ENCODE data around the gene TMPRSS3. TPM values are rescaled to one million over a fixed set of nuclear protein-coding genes. Genes with fewer than 3 reads are reported as not detected.

The TMPRSS3 gene
- total RNA-seq, 1 donor from 2014 or later: not detected

DNA sequence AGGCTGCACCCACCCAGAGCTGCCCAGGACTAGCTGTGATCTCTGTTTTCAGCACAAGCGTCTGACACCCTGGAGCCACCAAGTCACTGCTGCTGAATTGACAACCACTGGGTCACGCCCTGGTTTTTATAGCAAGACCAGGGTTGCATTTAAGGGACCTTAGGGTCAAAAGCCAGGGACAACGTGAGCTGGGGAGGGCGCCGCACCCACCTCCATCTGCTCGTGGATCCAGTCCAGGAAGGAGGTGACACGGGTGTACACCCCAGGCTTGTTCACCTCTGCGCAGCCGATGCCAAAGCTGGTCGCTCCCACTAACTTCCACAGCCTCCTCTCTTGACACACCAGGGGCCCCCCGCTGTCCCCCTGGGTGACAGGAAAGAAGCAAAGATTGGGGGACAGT lies 20.3 kb downstream of the TMPRSS3 start:
- Mint-ChIP-seq H3K36me3 (ENCODE audit: low read depth) (no peaks in the 10 kb centered on the region), H3K4me1 (no peaks in the 10 kb centered on the region), H3K27me3 (ENCODE audit: low read depth) (no peaks in the 10 kb centered on the region), H3K9me3 (no peaks in the 10 kb centered on the region), H3K27ac (ENCODE audit: unreplicated experiment) (no peak overlapping the region), H3K4me3 (no peak overlapping the region)
- TF ChIP-seq, protein P1, sequence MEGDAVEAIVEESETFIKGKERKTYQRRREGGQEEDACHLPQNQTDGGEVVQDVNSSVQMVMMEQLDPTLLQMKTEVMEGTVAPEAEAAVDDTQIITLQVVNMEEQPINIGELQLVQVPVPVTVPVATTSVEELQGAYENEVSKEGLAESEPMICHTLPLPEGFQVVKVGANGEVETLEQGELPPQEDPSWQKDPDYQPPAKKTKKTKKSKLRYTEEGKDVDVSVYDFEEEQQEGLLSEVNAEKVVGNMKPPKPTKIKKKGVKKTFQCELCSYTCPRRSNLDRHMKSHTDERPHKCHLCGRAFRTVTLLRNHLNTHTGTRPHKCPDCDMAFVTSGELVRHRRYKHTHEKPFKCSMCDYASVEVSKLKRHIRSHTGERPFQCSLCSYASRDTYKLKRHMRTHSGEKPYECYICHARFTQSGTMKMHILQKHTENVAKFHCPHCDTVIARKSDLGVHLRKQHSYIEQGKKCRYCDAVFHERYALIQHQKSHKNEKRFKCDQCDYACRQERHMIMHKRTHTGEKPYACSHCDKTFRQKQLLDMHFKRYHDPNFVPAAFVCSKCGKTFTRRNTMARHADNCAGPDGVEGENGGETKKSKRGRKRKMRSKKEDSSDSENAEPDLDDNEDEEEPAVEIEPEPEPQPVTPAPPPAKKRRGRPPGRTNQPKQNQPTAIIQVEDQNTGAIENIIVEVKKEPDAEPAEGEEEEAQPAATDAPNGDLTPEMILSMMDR (conservative IDR thresholded peaks at IDR 0.05): no peak
- no peak for DNase-seq (ENCODE audit: low read depth, low spot score)

DNA sequence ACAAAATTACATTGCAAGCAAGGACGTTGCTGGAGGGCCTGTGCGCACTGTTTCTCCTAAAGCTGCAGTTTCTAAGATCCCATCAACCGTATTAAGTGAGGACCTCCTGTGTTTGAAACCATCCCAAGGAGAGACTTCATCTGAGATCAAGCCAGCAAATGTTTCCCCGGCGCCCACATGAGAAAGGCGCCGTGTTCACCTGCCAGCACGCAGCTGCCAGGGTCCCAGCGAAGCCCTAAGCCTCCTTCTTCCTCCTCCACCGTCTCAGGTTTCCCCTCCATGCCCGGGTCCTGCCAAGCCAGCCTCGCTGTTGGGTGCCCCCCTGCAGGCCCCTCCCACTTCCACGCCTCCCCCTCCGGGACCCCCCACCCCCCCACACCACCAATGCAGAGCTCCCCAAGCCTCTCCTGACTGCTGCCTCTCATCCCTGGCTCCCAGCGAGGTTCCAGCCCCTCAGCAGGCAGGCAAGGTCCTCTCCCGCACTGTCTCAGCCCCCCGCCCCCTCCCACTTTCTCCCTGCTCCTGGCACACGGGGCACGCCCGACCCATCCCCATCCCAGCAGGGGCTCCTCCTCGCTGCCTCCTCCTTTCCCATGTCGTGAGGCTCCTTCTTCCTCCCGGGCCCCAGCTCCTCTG lies 20.9 kb downstream of the TMPRSS3 start:
- peak overlapping the region; percentile 12 for H3K27ac Mint-ChIP-seq (ENCODE audit: unreplicated experiment)
- H3K9me3 Mint-ChIP-seq: no peaks in the 10 kb centered on the region
- TF ChIP-seq, protein P1 (conservative IDR thresholded peaks at IDR 0.05): no peak
- no peaks in the 10 kb centered on the region for H3K36me3 Mint-ChIP-seq (ENCODE audit: low read depth)
- no peaks in the 10 kb centered on the region for H3K4me1 Mint-ChIP-seq
- DNase-seq (ENCODE audit: low read depth, low spot score): no peak
- no peak overlapping the region for H3K4me3 Mint-ChIP-seq
- no peaks in the 10 kb centered on the region for H3K27me3 Mint-ChIP-seq (ENCODE audit: low read depth)

DNA sequence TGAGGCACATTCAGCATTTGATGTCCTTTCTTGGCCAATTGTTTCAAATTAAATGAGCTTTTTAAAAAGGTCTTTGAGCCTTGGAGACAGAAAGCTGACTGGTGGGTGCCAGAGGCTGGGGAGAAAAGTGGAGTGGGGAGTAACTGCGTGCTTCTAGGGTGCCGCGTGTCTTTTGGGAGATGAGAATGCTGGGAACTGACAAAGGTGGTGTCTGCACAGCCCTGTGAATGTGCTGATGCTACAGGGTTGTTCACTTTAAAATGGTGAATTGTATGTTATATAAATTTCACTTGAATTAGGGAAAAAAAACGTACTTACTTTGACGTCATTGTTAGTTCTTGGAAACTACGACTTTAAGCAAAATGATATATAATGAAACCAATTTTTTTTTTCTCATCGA lies 21.4 kb downstream of the TMPRSS3 start:
- no peaks in the 10 kb centered on the region for H3K4me1 Mint-ChIP-seq
- DNase-seq (ENCODE audit: low read depth, low spot score): no peak
- H3K27me3 Mint-ChIP-seq (ENCODE audit: low read depth): no peaks in the 10 kb centered on the region
- no peaks in the 10 kb centered on the region for H3K36me3 Mint-ChIP-seq (ENCODE audit: low read depth)
- TF ChIP-seq, protein P1 (conservative IDR thresholded peaks at IDR 0.05): no peak
- H3K27ac Mint-ChIP-seq (ENCODE audit: unreplicated experiment): no peak overlapping the region
- no peak overlapping the region for H3K4me3 Mint-ChIP-seq
- no peaks in the 10 kb centered on the region for H3K9me3 Mint-ChIP-seq

DNA sequence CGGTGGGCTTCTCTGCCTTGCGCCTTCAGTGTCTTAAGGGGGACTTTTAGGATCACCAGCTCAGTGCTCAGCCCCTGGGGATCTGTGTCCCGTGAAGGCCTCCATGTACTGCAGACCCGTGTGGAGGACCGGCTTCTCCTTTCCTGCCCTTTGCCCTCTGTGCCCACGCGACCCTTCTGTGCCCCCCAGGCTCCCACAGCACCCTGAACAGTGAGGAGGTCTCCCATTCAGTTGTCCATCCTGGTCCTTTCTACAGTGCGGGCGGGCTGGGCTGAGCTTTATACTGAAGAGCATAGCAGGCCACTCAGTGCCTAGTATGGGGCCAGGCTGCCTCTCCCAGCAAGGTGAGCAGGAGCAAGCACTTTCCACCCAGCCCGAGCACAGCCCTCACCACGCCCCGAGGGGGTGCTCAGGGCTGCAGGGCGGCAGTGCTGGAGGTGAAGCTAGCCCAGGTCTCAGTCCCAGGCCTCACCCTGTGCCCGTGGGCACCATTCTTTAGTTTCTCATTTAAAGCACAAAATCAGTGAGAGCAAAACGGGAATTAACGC lies 21.9 kb downstream of the TMPRSS3 start:
- no peak overlapping the region for H3K4me3 Mint-ChIP-seq
- TF ChIP-seq, protein P1 (conservative IDR thresholded peaks at IDR 0.05): no peak
- no peaks in the 10 kb centered on the region for H3K4me1 Mint-ChIP-seq
- H3K9me3 Mint-ChIP-seq: no peaks in the 10 kb centered on the region
- no peak overlapping the region for H3K27ac Mint-ChIP-seq (ENCODE audit: unreplicated experiment)
- no peaks in the 10 kb centered on the region for H3K27me3 Mint-ChIP-seq (ENCODE audit: low read depth)
- H3K36me3 Mint-ChIP-seq (ENCODE audit: low read depth): no peaks in the 10 kb centered on the region
- no peak for DNase-seq (ENCODE audit: low read depth, low spot score)

DNA sequence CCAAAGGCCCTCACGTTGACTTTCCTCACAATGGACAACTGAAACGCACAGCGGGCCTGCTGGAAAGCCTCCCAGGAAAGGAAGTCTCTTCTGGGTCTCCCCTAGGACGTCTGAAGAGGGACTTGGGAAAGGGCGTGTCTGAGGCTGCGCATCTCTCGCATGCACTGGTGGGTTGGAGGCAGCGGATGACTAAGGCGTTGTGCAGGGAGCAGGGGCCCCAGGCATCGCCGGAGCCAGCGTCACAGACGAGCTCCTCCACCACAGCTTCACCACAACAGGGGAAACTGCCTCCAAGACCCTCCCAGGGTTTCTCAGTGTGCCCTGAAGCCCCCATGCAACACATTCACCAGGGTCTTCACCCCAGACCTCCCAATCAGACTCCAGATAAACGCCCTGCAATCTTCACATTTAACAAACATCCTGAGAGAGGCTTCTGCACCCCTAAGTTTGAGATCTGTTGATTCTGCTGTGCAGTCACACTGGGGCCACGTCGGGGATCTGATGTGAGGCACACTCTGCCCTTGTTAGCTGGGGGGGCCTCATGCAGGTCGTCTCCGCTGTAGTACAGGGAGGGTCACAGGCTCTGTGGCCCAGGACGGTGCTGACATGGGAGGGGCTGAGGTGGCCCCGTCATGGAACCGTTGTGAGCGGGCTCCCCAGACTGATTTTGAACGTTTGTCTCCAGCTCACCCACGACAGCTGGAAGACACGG lies 22.5 kb downstream of the TMPRSS3 start:
- DNase-seq (ENCODE audit: low read depth, low spot score): no peak
- Mint-ChIP-seq H3K4me3 (no peak overlapping the region), H3K27ac (ENCODE audit: unreplicated experiment) (no peak overlapping the region), H3K27me3 (ENCODE audit: low read depth) (no peaks in the 10 kb centered on the region), H3K9me3 (no peaks in the 10 kb centered on the region), H3K36me3 (ENCODE audit: low read depth) (no peaks in the 10 kb centered on the region), H3K4me1 (no peaks in the 10 kb centered on the region)
- TF ChIP-seq, protein P1 (conservative IDR thresholded peaks at IDR 0.05): no peak

Measured in neural crest cell (in vitro differentiated cells).